Stimulated activated CD4-positive, alpha-beta T cell treated with anti-CD3 and anti-CD28 coated beads, TNF-alpha, amount 100 ng/mL, for 4 hours (primary cell): ENCODE results near the gene CCDC51.
A peak's percentile ranks its signal among the peaks of the same experiment; 100 is the strongest.
"Not testable (repeated sequence)": the region's sequence is repeated elsewhere in the genome, so short reads cannot be mapped to it uniquely, and the experiment has no call there.

Experiments used
- DNase-seq, 3 experiments: peaks; one replicate each; pipeline ENCODE4 v3.0.0-alpha.2; 2020; ENCODE audit warnings: low read depth in 3 of 3

The CCDC51 gene

DNA sequence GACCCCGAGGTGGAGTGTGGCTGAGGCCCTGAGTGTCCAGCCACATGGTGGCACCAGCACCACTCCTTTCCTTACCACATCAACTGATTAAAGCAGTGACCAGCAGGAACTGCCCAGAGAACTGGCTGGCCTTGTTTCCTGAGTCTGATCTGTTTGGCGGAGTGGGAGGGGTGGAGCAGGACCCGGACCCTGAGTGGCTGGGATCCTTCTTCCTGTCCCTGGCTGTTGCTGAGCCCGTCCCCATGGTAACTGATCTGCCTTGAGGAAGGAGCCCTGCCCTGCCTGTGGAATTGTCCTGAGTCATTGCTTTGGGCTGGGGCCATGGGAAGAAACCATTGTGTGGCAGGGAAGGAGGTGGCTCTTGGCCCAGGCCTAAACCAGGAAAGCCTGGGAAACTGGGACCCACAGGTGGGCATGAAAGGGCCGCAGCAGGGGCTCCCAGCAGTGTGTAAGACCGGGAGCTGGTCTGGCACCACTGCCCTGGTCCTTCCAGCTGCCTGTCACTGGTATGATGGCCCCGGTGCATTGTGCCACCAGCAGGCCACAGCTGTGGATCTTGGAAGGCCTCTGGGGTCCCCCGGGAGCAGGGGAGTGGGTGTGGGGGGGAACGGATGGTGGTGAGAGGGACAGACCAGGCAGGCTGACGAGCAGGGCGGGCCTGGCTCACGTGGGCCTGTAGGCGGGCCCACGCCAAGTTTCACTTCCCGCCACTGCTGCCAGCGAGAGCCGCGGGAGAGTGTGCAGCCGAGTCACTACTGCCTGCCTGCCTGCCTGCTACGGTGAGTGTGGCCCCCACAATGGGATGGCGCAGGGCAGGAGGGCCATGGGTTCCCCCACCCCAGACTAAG, 25.8 kb upstream of the CCDC51 start:
- DNase-seq = peak; percentile 66 to 70 (median 70)

DNA sequence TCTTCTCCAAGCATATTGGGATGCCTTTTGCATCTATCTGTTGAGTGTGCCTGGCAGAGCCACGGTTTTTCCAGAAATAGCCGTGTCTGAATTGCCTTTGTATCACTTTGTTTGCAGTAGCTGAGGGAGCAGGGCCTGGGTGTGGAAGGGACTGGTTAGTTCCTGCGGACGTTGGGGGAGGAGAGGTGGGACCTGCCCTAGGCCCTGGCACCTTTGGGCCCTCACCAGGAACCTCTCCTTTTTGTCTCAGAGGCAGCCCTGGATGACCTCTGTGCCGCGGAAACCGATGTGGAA, 25.3 kb upstream of the CCDC51 start:
- no peak for DNase-seq

DNA sequence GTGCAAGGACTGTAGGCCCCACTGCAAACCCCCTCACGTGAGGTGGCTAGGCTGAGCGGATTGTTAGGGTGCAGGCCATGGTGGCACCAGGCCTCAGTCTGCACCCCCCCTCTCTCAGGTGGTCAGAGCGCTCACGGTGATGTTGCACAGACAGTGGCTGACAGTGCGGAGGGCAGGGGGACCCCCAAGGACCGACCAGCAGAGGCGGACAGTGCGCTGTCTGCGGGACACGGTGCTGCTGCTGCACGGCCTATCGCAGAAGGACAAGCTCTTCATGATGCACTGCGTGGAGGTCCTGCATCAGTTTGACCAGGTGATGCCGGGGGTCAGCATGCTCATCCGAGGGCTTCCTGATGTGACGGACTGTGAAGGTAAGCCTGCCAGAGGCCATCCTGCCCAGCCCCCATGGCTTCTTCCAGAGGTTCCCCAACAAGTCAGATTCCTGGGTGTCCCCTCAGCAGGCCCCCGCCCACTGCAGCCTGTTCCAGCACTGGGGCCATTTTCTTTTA, 24.8 kb upstream of the CCDC51 start:
- no peak for DNase-seq

DNA sequence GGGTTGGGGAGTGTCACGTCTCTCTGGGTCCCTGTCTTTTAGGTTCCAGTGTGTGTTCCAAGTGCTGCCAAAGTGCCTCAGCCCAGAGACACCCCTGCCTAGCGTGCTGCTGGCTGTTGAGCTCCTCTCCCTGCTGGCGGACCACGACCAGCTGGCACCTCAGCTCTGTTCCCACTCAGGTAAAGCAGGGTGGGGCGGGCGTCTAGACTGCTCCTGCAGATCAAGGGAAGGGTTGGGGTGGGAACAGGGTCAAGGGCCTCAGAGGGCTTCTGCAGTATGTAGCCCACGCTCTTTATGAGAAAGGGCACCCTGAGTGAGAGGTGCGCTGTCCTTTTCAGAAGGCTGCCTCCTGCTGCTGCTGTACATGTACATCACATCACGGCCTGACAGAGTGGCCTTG, 23.8 kb upstream of the CCDC51 start:
- DNase-seq = no peak

DNA sequence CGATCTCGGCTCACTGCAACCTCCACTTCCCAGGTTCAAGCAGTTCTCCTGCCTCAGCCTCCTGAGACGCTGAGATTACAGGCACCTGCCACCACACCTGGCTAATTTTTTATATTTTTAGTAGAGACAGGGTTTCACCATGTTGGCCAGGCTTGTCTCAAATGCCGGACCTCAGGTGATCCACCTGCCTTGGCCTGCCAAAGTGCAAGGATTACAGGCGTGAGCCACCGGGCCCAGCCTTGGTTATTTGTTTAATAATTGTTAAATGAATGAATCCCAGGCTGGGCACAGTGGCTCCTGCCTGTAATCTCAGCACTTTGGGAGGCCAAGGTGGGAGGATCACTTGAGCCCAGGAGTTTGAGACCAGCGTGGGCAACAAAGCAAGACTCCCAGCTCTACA, 21.8 kb upstream of the CCDC51 start:
- DNase-seq = not testable (repeated sequence)

DNA sequence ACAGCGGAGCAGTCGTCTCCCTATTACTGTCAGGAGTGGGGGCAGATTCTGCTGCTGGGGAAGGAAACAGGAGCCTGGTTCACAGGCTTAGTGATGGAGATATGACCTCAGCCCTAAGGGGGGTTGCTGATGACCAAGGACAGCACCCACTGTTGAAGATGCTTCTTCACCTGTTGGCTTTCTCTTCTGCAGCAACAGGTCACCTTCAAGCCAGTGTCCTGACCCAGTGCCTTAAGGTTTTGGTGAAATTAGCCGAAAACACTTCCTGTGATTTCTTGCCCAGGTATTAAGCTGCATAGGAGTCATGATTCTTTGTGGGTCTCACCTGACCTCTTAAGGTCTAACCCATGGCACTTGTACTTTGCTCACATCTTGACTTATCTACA, 20.6 kb upstream of the CCDC51 start:
- DNase-seq = no peak

DNA sequence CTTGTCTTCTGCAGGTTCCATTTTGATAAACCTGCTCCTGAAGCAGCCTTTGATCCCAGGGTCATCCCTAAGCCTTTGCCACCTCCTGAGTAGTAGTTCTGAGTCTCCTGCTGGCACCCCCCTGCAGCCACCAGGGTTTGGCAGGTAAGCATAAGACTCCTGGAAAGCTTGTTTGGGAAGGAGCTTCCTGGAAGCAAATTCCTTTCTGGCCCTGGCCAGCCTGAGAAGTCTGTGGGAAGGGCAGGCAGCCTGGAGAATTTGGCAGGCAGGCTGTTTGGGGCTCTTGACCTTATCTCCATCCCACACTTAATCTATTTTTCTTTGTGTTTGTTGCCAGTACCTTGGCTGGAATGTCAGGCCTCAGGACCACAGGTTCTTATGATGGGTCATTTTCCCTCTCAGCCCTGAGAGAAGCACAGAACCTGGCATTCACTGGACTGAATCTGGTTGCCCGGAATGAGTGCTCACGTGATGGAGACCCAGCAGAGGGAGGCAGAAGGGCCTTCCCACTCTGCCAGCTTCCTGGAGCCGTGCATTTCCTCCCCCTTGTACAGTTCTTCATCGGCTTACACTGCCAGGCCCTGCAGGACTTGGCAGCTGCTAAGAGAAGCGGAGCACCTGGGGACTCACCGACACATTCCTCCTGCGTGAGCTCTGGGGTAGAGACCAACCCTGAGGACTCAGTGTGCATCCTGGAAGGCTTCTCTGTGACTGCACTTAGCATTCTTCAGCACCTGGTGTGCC, 20.0 kb upstream of the CCDC51 start:
- DNase-seq = no peak

DNA sequence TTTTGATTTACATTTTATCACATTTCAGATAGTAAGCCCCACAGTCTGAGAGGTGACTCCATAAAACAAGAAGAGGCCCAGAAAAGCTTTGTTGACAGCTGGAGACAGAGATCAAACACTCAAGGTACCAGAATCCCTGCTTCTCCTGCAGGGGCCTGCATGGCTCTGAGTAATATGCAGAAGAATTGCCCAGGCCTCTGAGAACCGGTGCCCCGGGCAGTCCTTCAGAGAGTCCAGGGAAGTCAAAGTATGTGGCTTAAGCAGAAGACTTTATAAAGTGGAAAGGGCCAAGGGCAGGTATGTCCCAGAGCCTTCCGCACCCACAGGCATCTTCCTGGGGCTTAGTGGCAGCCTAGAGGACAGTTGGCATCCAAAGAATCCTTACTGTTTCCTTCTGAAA, 19.4 kb upstream of the CCDC51 start:
- DNase-seq = no peak

DNA sequence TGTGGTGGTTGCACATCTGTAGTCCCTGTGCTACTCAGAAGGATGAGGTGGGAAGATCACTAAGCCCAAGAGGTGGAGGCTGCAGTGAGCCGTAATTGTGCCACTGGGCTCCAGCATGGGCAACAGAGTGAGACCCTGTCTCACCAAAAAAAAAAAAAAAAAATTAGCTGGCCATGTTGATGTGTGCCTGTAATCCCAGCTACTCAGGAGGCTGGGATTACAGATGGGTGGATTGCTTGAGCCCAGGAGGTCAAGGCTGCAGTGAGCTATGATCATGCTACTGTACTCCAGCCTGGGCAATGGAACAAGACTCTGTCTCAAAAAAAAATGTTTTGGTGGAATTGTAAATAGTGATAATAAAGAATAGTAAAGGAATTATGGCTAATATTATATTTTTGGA, 16.5 kb upstream of the CCDC51 start:
- no peak for DNase-seq

DNA sequence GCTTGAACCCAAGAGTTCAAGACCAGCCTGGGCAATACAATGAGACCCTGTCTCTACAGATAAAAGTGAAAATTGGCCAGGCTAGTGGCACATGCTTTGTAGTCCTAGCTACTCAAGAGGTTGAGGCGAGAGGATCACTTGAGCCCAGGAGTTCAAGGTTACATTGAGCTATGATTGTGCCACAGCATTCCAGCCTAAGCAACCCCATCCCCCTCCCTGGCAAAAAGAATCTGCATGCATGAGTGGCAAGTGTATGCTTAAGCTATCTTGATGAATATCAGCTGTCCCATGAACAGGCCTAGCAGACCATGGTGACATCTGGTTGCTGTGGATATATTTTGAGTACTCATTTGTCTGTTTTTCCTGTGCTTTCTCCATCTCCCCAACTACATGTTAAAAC, 11.4 kb upstream of the CCDC51 start:
- no peak for DNase-seq

DNA sequence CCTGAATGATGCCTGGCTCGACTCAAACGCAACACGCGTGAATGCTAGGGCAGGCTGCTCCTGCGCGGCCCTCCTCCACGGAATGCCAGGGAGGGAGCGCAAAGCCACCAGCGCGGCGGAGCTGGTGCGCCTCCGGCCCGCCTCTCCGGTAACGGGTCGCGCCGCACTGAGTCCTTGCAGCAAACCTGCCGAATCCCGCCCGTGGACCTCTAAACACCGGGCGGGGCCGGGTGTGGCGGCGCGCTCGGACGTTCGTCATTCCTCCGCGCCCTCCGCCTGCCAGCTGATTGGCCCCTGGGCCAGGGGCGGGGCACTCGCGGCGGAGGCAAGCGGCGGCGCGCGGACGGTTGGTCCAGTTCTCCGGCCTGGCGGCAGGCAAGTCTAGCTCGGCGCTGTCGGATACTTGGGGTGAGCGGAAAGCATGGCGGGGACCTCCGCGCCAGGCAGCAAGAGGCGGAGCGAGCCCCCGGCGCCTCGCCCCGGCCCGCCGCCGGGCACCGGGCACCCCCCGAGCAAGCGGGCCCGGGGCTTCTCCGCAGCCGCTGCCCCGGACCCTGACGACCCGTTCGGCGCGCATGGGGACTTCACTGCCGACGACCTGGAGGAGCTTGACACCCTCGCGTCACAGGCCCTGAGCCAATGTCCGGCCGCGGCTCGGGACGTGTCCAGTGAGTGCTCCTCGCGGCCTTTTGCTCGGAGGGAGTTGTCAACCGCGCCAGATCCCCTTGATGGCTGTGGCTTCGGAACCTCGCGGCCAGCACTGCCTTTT, 6.7 kb upstream of the CCDC51 start, which contains the start of gene ATRIP:
TSS of gene ATRIP (plus strand) at position 313 of the 769 bp plus-strand sequence. CDS start at position 422, 109 bp downstream.
- DNase-seq = peak; percentile 58 to 74 (median 72)

DNA sequence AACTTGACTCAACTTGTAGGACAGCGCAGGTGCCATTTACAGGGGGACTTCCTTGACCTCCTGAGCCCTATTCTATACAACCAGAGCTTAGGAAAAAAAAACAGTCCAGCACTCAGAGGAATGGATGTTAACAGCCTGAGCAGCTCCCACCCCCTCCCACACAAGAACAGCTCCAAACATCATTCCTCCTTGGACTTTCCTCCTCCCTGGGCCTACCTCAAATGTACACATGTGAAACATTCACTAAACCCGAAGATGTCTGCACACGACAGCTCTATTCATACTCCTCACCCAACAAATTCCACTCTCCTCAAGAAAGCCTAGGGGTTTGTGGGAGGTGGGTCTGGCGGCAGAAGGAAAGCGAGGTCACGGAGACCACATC, 6.1 kb upstream of the CCDC51 start:
- DNase-seq = no peak

DNA sequence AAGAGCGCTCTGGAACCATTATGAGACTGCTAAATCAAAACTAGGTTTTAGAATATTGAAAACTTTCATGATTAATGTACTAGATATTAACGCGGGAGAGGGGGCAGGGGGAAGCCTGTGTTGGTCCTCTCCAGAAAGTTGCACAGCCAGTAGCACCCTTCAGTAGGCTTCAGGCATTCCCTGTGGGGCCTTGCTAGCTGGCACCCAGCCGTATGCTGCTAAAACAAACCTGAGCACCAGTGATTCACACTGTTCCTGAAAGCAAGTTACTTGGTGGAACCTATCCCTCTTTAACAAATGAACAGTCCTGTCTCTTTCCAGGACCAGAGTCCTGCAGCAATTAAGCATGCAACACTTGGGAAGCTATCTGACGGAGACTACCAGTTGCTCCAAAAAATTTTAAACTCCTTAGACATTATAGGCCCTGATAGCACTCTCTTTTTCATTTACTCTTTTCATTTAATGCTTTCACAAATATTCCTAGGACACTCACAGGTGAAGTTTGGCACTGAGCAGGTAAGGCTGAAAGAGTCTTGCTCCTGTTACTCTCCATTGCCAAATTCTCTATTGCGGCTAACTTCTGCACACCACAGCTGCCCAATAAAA, 5.5 kb upstream of the CCDC51 start:
- DNase-seq = no peak

DNA sequence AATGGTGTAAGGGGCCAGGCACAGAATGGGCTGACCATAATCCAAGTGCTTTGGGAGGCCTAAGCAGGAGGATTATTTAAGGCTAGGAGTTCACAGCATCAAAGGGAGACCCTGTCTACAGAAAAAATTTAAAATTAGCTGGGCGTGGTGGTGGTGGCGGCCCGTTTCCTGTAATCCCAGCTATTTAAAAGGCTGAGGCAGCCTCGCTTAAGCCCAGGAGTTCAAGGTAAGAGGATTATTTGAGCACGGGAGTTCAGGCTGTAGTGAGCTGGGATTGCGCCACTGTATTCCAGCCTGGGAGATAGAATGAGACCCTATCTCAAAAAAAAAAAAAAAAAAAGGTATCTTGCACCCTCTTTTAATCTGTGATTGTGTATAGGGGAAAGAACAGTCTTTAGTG, 2.0 kb upstream of the CCDC51 start:
- DNase-seq = no peak

DNA sequence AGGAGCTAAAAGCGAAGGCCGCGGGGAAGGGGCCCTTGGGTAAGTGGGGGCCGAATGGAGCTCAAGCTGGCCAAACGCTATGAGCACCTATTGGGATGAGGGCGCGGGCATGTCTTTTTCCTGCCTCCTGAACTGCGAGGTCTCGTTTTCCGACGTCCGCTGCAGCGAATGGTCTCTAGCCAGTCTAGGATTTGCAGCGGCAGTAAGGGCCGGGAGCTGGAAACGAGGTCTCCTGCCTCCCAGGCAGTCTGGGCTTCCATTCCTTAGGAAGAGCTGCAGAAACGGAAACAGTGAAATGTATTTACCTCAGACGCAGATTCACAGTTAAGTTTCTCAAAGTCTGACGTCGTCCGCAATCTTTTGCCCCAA, 655 bp upstream of the CCDC51 start:
- no peak for DNase-seq

DNA sequence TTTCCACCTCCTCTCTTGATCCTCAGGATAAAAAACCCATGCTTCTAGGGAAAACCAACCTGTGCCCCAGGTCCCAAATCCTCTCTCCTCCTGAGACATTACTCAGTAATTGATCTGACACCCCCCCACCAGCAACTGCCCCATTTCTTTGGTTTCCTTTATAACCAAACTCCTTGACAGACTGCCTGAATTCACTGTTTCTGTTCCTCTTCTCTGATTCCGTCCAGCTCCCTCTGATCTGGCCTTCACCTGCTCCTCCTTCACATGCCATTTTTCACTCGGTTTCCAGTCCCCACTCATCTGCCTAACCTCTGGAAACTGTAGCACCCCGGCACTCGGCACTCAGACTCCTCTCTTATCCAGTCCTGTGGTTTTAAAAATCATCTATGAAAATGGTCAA, 2.1 kb downstream of the CCDC51 start:
- no peak for DNase-seq

DNA sequence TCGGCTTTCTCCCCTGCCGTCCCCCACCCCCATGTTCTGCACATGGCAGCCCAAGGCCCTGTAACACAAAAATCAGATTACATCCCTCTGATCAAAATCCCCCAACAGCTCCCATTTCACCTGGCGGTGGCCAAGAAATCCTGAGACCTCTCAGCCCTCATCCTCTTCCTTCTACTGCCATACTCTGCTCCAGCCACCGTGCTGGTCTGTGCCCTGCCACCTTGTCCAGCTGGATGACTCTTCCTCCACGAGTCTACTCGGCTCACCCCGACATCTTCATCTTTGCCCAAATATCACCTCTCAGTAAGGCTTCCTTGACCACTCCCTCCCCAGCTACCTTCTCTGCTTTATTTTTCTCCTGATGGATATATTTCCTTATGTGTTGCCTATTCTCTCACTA, 3.1 kb downstream of the CCDC51 start:
- DNase-seq = no peak

DNA sequence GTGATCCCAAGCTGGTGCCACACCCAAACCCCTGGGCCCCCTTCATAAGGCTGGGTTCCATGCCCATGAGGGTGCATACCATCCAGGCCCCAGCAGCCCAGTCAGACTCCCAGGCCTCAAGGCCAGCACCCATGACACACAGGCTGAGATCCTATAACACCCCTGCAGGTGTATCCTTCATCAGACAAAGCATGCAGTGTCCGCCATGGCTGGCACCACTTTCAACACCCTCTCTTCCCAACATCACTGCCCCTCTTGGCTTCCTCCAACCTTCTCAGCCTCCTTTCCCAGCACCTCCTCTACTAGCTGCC, 3.5 kb downstream of the CCDC51 start:
- no peak for DNase-seq

DNA sequence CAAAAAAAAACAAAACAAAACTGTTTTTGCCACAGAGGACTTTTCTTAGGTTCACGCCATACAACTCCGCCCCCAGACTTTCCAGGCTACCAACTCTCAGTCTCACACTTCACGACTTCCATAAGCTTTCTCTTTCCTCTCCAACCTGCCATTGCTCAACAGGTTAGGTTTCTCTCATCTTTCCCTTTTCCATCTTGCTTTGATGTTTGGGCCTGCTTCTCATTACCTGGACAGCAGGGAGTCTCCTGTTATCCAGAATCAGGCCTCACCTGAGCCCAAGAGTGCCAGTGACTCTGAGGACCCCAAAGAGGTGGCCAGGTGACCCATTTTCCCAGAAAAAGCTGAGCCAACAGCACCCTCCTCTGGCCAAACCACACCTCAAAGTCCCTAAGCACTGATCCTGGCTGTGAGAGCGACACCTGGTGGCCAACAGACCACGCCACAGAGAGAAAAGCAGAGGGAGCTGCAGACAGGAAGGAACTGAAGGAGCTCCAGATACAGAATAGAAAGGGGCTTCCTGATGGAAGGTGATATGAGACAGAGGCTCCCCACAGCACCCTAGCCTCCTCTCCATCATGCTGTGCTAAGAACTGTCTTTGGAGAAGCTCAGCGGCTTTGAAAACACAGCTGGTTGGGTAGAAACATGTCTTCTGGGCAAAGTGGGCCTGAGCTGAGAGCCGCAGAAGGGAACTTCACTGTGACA, 4.0 kb downstream of the CCDC51 start:
- DNase-seq = peak; percentile 64 to 75 (median 73)

DNA sequence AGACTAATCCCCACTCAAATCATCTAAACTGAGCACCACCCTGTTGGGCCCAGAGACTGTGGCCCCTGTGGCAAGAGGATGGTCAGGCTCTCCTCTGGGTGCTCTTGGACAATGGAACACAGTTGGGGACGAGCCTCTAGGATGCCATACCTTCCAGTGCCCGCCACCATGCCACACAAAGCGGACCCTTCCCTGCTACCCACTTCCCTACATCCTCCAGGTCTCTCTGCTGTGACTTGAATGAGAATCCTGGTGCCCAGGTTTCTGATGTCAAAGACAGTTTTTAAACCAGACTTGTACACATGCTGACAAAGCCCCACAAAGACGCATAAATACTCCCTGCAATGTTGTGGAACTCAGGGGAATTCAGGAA, 4.7 kb downstream of the CCDC51 start:
- no peak for DNase-seq

DNA sequence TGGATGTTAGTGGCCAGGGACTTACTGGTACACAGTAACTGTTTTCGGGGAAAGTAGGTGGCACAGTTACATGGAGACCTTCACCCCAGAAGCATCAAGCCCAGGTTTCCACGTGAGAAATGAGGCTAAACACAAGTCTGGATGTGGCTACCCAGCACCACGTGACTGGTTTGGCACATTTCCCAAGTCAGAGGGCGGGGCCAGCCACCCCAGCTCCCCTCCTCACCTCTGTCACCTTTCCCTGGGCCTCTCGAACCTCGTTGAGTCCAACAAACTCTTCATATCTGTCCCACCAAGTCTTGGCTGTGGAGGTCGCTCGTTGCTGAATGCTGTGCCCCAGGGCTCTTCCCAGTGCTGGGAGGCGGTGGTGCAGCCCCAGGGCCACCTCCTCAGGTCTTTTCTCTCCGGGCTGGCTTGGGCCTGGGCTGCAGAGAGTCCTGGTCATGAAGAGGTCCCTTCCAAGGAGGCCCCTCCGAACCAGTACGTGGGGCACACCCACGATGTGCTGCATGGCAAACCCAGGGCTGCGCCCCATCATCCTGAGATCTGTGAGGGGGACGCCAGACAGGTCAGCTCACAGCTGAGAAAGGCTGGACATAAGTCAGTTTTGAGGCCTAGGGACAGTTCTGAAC, 5.2 kb downstream of the CCDC51 start:
- no peak for DNase-seq
